GM19455 (cell line): ENCODE data around the gene BCL6B.
"Not testable (repeated sequence)": the region's sequence is repeated elsewhere in the genome, so short reads cannot be mapped to it uniquely, and the experiment has no call there.

Experiments
- ATAC-seq: cut with Tn5 transposase; IDR thresholded peaks from one replicate; pipeline ENCODE4 v1.9.1; 2021; ENCODE audit not compliant: unreplicated experiment

The BCL6B gene, protein sequence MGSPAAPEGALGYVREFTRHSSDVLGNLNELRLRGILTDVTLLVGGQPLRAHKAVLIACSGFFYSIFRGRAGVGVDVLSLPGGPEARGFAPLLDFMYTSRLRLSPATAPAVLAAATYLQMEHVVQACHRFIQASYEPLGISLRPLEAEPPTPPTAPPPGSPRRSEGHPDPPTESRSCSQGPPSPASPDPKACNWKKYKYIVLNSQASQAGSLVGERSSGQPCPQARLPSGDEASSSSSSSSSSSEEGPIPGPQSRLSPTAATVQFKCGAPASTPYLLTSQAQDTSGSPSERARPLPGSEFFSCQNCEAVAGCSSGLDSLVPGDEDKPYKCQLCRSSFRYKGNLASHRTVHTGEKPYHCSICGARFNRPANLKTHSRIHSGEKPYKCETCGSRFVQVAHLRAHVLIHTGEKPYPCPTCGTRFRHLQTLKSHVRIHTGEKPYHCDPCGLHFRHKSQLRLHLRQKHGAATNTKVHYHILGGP

DNA sequence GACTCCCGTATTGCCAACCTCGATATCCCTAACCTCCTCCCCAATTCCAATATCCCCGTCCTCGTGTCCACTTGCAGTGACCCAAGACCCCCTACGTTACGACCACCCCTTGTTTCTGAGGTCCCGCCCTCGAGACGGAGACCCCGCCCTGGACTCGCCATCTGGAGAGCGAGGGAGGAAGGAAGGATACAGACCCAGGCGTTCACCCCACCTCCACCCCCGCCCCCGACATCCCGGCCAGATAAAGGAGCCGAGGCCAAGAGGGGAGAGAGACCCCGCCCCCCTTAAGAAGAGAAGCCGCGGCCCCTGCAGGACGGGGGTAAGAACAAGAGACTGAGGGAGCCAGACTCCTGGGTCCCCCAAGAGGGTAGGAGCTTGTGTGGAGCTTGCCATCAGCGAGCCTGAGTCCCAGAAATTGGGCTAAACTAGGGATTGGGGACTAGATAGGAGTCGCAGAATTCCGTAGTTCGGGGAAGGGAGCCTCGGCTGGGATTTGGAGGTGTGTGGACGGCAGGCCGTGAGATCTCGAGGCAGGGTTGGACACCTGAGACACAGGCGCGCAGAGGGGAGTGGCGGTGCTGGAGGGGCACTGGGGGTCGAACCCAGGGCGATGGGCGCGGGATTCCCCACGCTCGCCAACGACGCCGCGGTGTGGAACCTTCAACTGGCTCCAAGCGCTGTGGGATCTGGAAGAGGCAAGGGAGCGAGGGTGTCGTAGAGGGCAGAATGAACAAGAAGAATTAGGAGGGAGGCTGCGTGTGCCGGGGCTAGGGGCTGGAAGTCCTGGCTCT is at the start of gene BCL6B:
BCL6B (plus strand) TSS at position 270 of the 791 bp plus-strand sequence. CDS start 622 bp downstream, outside the sequence.
- ATAC-seq = no peak

DNA sequence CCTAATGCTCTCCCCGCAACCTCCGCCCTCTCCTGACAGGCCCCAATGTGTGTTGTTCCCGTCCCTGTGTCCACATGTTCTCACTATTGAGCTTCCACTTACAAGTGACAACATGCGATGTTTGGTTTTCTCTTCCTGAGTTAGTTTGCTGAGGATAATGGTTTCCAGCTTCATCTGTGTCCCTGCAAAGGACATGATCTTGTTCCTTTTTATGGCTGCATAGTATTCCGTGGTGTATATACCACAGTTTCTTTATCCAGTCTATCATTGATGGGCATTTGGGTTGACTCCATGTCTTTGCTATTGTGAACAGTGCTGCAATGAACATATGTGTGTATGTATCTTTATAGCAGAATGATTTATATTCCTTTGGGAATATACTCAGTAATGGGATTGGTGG is 43.4 kb upstream of the BCL6B start:
- not testable (repeated sequence) for ATAC-seq

DNA sequence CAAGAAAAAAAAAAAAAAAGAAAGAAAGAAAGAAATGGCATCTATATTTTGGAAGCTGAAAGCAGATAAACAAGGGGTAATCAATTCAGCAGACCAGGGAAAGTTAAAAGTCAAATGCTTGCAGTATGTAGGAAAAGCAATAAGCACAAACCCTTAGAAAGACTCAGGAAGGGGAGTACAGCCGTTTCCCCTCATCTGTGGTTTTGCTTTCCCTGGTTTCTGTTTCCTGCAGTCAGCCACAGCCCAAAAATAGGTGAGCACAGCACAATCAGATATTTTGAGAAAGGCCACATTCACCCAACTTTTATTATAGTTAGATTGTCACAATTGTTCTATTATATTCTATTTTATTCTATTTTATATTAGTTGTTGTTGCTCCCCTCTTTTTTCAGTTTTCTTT is 41.4 kb upstream of the BCL6B start:
- no peak for ATAC-seq

DNA sequence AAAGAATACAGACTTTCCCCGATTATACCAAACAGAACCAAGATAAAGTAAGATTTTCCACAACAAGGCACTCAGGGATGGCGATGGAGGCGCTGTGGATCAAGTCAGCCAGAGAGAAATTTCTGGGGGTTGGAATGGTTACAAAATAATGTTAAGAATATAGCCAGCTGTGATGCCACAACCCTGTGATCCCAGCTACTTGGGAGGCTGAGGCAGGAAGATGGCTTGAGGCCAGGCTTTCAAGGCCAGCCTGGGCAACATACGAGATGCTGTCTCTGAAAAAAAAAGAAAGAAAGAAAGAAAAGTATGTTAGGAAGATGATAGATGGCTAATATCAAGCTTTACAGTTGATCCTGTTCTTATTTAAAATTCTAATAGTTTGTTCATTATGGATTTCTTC is 37.6 kb upstream of the BCL6B start:
- ATAC-seq = no peak

DNA sequence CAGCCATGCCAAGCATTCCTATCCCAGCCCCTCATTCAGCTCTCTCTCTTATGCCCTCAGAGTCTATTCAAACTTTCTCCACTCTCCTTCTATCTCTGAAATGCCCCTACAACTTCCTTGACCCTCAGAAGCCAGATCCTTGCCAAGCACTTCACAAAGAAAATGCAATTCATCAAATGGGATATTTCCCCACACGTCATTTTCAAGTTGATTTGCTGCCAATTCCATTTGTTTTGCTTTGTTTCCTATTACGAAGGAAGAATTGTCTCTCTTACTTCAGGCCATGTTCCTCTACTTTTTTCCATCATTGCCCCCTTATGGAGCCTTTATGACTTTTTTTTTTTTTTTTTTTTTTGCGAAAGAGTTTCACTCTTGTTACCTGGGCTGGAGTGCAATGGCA is 36.2 kb upstream of the BCL6B start:
- ATAC-seq = no peak

DNA sequence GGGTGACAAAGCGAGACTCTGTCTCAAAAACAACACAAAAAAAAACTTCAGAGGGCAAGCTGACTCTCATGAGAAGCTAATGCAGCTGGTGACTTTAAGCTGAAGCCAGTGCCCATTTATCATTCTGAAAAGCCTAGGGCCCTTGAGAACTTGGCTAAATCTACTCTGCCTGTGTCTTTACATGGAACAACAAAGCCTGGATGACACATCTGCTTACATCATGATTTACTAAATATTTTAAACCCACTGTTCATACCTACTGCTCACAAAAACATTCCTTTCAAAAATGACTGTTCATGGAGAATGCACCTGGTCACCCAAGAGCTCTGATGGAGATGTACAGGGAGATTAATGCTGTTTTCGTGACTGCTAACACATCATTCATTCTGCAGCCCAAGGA is 33.1 kb upstream of the BCL6B start:
- ATAC-seq = no peak

DNA sequence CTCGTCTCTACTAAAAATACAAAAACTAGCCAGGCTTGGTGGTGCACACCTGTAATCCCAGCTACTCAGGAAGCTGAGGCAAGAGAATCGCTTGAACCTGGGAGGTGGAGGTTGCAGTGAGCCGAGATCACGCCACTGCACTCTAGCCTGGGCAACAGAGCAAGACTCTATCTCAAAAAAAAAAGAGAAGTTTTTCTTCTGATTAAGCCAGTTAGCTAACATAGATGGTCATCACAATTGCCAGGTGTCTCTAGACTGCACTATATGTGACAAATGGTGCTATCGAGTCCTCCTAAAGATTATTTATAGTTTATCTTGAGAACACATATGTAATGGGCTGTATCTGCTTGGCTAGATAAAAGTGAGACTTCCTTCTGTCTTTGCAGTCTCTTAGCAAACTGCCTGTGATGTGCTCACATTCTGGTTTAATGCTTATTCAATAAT is 29.2 kb upstream of the BCL6B start:
- ATAC-seq = not testable (repeated sequence)

DNA sequence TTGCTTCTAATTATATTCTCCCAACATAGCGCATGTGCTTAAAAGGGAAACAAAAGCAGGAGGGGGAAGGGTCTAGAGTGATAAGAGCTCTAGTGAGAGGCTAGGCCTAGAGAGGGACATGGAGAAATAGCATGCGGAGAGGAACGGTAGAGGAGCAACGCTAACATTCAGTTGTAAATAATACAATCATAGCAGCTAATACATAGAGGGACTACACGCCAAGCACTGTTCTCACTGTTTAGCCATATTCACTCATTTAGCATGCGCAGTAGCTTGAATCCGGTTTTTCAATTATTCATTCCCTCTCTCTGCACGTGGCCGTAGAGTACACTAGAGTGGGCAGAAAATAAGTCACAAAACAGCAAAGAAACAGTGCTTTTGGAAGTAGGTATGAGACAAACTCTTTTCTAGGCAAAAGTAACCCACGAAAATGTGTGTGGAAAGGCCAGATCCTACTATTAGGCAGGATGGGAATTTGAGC is 28.7 kb upstream of the BCL6B start:
- ATAC-seq = no peak

DNA sequence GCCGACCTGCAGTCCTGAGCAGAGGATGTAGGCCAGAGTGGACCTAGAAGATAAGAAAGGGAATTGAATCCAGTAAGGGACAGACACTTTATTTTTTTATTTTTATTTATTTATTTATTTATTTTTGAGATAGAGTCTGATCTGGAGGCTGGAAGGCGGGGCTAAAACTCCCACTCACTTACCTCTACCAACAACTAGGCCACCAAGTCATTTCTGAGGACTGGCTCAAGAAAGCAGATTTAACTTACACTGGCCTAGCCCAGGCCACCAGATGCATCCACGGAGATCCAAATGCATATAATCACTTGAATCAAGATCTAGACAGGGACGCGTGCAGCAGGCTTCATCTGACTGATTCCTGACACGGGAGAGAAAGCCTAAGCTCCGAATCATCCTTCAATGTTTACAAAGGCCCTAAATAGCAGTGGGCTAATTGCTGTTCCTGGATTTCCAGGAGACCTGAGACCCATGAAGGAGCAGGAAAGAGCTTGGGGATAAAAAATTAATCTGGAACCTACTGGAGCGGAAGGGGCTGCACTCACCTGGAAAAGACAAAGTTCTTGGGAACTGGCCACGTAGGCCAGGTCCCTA is 28.1 kb upstream of the BCL6B start:
- ATAC-seq = no peak

DNA sequence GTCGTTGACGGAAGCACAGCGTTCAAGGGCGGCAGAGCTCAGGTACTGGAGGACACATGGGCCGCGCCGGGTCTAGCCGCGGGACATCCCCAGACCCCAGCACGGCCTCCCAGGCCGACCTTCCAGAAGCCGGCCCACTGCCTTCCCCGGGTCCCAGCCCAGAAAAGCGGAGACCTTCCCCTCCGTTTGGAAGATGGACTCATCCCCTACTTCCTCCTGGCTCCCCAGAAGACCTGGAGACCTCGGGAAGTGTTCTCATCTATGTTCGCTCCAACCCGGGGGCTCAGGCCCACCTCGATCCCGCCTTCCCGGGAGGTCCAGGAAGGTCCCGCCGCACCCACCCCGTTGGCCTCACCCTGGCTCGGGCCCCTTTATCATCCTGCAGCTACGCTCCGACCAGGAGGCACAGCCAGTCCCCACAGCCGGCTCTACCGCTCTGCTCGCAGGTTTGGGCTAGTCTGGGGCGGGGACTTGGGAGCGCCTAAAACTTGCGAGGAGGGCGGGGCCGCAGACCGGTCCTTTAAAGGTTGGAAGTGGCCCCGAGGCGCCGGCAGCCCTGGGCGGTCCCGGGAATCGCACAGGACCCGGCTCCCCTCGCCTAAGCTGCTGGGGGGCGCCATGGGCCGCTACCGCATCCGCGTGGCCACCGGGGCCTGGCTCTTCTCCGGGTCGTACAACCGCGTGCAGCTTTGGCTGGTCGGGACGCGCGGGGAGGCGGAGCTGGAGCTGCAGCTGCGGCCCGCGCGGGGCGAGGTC is 27.2 kb upstream of the BCL6B start, which contains the start of gene ALOX12:
ALOX12 (plus strand) TSS at position 550 of the 756 bp plus-strand sequence; CDS start at position 619, 69 bp downstream.
- ATAC-seq = no peak

DNA sequence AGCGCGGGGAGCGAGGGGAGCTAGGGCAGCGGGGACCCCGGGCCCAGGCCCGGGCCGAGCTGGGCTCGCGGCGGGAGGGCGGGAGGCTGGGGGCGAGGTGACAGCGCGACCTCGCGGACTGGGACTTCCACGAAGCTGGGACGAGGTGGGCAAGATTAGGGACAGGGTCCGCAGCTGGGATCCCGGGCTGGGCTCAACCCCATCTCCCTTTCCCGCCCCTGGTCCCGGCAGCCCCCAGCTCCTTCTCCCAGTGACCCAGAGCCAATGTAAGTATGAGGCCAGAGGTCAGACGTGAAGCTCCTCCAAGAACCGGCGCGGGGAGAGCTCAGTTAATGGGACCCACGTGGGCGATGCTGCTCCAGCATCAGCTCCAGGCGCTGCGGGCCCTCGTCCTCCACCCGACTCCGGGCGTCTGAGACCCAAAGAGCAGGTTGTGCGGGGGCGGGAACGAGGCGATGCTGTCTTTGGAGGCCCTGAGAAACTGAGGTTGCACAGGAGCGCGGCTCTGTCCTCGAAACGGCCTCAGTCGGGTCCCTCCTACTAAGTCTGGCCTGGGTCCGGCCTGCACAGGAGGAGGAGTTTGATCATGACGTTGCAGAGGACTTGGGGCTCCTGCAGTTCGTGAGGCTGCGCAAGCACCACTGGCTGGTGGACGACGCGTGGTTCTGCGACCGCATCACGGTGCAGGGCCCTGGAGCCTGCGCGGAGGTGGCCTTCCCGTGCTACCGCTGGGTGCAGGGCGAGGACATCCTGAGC is 26.4 kb upstream of the BCL6B start:
- ATAC-seq = no peak

DNA sequence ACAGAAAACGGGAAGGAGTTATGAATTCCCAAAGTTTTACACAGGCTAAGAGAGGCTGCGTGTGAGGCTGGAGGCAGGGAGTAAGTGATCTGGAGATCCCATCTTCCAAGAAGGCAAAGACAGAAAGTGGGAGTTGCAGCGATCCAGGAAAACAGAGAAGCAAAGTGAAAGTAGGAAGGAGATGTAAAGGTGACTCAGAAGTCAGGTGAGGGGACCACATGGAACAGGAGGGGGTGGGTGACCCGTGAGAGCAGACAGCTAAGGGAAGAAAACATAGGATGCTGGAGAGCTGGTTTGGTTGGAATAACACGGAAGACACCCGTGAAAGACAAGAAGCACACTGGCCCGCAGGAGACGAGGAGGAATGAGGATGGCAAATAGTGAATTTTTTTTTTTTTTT is 25.7 kb upstream of the BCL6B start:
- no peak for ATAC-seq

DNA sequence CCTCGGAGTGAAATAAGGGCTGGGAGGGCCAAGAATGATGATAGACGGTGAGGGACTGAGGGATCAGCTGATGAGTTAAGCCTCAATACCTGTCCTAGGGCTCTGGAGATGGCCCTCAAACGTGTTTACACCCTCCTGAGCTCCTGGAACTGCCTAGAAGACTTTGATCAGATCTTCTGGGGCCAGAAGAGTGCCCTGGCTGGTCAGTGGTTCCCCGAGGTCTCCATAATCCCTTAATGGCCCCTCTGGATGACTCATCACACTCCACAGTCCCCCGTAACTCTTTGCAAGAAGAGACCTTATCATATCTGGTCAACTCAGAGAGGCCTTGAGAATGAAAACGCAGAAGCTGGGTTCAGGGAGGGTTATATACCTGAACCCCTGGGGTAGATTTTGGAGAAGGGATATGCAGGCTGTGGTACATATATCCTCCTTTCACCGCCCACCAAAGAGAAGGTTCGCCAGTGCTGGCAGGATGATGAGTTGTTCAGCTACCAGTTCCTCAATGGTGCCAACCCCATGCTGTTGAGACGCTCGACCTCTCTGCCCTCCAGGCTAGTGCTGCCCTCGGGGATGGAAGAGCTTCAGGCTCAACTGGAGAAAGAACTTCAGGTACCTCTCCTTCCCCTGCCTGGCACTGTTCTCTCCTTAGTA is 23.9 kb upstream of the BCL6B start:
- no peak for ATAC-seq

DNA sequence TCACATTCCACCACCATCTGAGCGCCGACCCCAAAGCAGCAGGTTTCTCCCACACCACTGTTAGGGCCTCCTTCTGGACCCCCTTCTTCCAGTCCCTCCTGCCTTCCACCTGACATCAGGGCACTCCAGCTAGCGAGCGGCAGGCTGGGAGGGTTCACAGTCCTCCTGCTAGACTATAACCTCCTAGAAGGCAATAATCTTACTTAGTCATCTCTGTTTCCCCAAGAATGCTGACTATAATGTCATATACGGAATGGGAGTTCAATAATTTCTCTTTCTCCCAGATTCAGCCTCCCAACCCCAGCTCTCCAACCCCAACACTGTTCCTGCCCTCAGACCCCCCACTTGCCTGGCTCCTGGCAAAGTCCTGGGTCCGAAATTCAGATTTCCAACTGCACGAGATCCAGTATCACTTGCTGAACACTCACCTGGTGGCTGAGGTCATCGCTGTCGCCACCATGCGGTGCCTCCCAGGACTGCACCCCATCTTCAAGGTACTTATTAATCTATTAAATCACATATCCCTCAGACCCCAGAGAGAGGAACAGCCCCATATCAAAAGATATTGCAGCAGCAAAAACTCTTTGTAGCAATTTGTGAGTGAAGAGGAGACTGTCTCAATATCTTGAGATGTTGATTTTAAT is 21.4 kb upstream of the BCL6B start:
- no peak for ATAC-seq

DNA sequence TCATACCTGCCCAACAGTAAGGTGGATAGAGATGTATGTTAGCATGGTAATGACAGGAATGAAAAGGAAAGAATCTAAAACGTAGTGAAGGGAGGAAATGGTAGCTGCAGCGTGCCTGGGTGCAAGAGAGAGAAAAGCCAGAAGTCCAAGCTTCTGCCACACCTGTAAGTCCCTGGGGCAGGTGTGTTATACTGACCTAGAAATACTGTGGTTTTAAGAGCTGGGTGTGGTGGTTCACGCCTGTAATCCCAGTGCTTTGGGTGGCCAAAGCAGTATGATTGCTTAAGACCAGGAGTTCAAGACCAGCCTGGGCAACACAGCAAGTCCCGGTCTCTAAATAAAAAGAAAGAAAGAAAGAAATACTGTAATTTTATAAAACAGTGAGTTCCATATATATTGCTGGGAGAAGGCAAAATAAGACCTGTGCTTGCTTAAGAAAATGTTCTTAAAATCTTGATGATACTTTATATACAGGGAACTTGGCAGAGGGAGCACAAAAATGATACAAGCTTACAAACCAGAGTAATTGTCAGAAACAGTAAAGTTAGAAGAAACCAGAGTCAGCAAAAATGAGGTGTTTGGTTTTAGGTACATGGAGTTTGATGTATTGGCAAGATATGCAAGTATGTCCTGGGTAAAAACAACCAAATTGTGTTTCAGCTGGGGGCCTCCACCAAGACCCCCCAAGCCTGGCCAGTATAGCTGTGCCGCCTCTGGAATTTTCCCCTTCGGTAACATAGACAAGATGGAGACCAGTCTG is 20.4 kb upstream of the BCL6B start:
- ATAC-seq = no peak

DNA sequence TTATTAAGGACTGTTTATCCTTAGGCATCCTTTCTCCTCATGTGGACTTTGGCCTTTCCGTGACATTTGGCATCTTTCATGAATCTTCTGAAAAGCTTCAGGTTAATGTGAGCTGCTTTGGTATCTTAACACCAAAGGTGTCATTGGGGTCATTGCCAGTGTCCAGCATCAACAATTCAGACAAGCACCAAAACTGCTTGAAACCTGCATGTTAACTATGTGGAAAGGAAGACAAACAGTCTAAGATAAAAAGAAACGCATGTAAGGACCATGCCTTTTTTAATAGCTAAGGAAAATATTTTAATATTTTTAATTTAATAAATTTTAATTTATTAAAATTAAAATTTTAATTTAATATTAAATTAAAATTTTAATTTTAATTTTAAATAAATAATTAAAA is 19.1 kb upstream of the BCL6B start:
- no peak for ATAC-seq

DNA sequence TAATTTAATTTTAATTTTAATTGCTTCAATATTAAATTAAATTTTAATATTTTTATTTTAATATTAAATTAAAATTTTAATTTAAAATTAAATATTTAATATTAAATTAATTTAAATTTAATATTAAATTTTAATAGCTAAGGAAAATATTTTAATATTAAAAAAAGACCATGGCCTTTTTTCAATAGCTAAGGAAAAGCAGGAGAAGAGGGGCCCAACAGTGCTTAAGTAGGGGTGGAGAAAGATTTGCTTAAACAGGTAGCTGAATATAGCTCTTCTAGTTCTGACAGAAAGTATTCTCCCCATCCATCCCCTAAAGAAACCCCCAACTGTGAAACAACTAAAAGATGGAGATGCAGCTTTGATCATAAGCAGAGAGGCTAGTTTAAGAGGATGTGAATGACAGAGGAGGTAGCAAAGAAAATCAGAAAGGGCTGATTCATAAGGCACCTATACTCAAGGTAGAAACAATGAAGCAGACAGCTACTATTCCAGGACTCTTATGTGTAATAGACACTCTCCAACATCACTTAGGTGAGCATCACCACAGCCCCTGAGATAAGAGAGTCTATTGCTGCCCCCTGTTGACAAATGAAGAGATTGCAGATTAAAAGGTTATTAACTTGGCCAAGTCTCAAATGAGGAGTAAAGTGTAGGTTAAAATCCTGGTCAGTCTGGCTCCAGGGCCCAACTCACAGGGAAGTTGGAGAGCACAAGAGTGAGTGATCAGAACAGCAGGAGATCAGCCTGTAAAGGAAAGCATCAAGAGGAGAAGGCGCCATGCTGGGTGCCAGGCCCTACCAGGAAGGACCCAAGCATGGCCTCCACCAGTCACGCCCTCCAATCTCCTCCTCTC is 18.2 kb upstream of the BCL6B start:
- no peak for ATAC-seq
